ENCODE data around the gene FFAR3.

FFAR3 gene

DNA sequence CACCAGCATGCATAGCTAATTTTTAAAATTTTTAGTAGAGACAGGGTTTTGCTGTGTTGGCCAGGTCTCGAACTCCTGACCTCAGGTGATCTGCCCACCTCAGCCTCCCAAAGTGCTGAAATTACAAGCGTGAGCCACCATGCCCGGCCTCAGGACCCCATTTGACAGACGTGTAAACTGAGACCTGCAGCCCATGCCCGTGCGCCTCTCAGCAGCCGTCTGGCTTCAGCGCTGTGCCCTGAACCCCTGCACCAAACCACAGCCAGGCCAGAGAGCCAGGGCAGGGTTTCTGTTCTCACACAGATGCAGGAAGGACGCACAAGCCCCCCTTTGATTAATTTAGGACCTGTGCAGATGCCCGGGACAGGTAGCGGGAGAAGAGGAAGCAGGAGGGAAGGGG lies 17.8 kb upstream of the FFAR3 start:
- no peak for DNase-seq (ENCODE audit: low read depth)
- no peak overlapping the region for H3K4me3 ChIP-seq (ENCODE audit: low read depth, low read length)
- TF ChIP-seq, protein P1, sequence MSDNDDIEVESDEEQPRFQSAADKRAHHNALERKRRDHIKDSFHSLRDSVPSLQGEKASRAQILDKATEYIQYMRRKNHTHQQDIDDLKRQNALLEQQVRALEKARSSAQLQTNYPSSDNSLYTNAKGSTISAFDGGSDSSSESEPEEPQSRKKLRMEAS (IDR thresholded peaks at IDR 0.05; ENCODE audit: low read depth, low read length): no peak
- TF ChIP-seq, protein P2, sequence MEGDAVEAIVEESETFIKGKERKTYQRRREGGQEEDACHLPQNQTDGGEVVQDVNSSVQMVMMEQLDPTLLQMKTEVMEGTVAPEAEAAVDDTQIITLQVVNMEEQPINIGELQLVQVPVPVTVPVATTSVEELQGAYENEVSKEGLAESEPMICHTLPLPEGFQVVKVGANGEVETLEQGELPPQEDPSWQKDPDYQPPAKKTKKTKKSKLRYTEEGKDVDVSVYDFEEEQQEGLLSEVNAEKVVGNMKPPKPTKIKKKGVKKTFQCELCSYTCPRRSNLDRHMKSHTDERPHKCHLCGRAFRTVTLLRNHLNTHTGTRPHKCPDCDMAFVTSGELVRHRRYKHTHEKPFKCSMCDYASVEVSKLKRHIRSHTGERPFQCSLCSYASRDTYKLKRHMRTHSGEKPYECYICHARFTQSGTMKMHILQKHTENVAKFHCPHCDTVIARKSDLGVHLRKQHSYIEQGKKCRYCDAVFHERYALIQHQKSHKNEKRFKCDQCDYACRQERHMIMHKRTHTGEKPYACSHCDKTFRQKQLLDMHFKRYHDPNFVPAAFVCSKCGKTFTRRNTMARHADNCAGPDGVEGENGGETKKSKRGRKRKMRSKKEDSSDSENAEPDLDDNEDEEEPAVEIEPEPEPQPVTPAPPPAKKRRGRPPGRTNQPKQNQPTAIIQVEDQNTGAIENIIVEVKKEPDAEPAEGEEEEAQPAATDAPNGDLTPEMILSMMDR (IDR thresholded peaks at IDR 0.05; ENCODE audit: low read depth, low read length): no peak

DNA sequence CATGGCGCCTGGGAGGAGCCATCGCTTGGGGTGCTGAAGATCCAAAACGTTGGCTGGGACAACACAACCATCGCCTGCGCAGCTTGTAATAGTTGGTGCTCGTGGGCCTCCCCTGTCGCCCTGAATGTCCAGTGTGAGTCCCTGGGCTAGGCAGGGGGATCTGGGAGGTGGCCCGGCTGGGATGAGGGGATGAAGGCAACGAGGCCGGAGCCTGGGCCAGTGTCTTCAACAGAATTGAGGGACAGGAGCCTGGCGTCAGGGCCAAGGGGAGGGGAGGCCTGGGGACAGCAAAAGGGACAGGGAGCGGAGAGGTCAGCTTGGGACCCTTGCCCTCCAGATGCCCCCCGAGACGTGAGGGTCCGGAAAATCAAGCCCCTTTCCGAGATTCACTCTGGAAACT lies 17.3 kb upstream of the FFAR3 start:
- H3K4me3 ChIP-seq (ENCODE audit: low read depth, low read length): no peak overlapping the region
- no peak for TF ChIP-seq MYC (IDR thresholded peaks at IDR 0.05; ENCODE audit: low read depth, low read length)
- TF ChIP-seq, protein P1 (IDR thresholded peaks at IDR 0.05; ENCODE audit: low read depth, low read length): no peak
- TF ChIP-seq, protein P2 (IDR thresholded peaks at IDR 0.05; ENCODE audit: low read depth, low read length): no peak
- TF ChIP-seq POLR2A (IDR thresholded peaks at IDR 0.05; ENCODE audit: extremely low read depth, insufficient read length): no peak
- no peak for DNase-seq (ENCODE audit: low read depth)

DNA sequence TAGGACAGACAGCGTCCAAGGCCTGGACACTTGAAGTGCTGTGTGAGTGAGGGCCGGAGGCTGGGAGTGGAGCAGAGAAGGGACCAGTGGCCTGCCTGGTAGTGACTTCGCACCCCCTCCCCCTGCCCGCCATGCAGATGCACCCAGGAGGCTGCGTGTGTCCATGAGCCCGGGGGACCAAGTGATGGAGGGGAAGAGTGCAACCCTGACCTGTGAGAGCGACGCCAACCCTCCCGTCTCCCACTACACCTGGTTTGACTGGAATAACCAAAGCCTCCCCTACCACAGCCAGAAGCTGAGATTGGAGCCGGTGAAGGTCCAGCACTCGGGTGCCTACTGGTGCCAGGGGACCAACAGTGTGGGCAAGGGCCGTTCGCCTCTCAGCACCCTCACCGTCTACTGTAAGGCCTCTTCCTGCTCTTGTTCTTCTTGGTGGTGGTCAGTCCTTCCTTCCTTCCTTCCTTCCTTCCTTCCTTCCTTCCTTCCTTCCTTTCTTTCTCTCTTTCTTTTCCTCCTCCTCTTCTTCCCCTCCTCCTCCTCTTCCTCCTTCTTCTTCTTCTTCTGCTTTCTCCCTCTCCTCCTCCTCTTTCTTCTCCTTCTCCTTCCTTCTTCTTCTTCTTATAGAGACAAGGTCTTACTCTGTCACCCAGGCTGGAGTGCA lies 16.6 kb upstream of the FFAR3 start:
- DNase-seq (ENCODE audit: low read depth): no peak
- TF ChIP-seq, protein P2 (IDR thresholded peaks at IDR 0.05; ENCODE audit: low read depth, low read length): no peak
- TF ChIP-seq POLR2A (IDR thresholded peaks at IDR 0.05; ENCODE audit: extremely low read depth, insufficient read length) (no peak), MYC (IDR thresholded peaks at IDR 0.05; ENCODE audit: low read depth, low read length) (no peak)
- TF ChIP-seq, protein P1 (IDR thresholded peaks at IDR 0.05; ENCODE audit: low read depth, low read length): no peak
- no peak overlapping the region for H3K4me3 ChIP-seq (ENCODE audit: low read depth, low read length)

DNA sequence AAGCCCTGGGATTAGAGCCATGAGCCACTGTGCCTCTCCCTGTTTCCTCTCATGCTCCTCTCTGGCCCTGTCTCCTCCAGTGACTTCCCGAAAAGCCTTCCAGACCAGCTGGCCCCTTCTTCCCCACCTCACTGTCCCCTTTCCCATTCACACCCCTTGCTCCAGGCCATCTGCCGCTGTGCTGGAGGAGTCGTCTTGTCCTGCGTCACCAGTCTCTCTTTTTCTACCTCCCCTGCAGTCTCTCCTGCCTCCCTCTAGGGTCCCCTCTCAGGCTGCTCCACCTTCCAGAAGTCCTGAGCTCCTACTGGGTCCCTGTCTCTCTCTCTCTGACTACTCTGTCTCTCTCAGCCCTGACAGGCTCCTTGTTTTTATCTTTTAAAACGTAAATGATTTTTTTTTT lies 15.8 kb upstream of the FFAR3 start:
- TF ChIP-seq MYC (IDR thresholded peaks at IDR 0.05; ENCODE audit: low read depth, low read length): no peak
- TF ChIP-seq, protein P2 (IDR thresholded peaks at IDR 0.05; ENCODE audit: low read depth, low read length): no peak
- TF ChIP-seq, protein P1 (IDR thresholded peaks at IDR 0.05; ENCODE audit: low read depth, low read length): no peak
- TF ChIP-seq POLR2A (IDR thresholded peaks at IDR 0.05; ENCODE audit: extremely low read depth, insufficient read length): no peak
- no peak for DNase-seq (ENCODE audit: low read depth)

DNA sequence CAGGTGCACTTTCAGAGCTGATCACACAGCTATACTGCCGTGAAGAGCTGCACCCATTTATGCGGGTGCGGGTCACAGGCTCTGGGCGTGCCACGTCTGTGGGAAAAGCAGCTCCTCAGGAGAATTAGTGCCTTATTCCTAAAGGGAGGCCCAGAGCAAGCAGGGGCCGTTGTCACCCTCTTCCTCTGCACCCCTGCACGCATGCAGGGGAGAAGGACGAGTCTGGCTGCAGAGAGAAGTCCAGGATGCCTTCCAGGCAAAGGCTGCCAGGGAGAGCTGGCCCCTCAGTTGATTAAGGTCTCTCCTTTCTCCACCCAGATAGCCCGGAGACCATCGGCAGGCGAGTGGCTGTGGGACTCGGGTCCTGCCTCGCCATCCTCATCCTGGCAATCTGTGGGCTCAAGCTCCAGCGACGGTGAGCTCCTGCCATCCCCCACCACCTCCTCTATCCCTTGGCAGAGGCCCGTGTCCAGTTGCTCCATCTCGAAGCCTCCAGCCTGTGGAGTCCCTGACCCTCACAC lies 13.7 kb upstream of the FFAR3 start:
- H3K4me3 ChIP-seq (ENCODE audit: low read depth, low read length): no peak overlapping the region
- DNase-seq (ENCODE audit: low read depth): no peak
- no peak for TF ChIP-seq POLR2A (IDR thresholded peaks at IDR 0.05; ENCODE audit: extremely low read depth, insufficient read length)
- TF ChIP-seq, protein P1 (IDR thresholded peaks at IDR 0.05; ENCODE audit: low read depth, low read length): no peak
- TF ChIP-seq, protein P2 (IDR thresholded peaks at IDR 0.05; ENCODE audit: low read depth, low read length): no peak
- TF ChIP-seq MYC (IDR thresholded peaks at IDR 0.05; ENCODE audit: low read depth, low read length): no peak

More for the DNA sequence above, 15.8 kb upstream of the FFAR3 start:
- H3K4me3 ChIP-seq (ENCODE audit: low read depth, low read length): no peak overlapping the region
